GM23338 (cell line): ENCODE measurements around the gene FAF1.

Experiments
- CREB1 ChIP-seq: fragments of 250-450 bp; sonication (Bioruptor Pico); IDR thresholded peaks from 2 replicates; pipeline ENCODE4 v1.5.0; 2020; ENCODE audit warnings: low read depth, mild to moderate bottlenecking, moderate library complexity
- EZH2 ChIP-seq: fragments of 200-600 bp; sonication (generic); IDR thresholded peaks from one replicate; pipeline ENCODE4 v1.8.0; 2017; ENCODE audit warnings: antibody characterized with exemption, mild to moderate bottlenecking, low read depth; ENCODE audit not compliant: unreplicated experiment
- EZH2phosphoT487 ChIP-seq: fragments of 200-600 bp; sonication (generic); IDR thresholded peaks from one replicate; pipeline ENCODE4 v1.8.1; 2018; ENCODE audit warnings: antibody characterized with exemption; ENCODE audit not compliant: unreplicated experiment
- POLR2AphosphoS5 ChIP-seq: IDR thresholded peaks from 2 replicates; pipeline ENCODE4 v1.6.1; 2016; ENCODE audit warnings: antibody characterized with exemption, low read depth
- ZNF114 ChIP-seq: fragments of 250-450 bp; sonication (Bioruptor Pico); IDR thresholded peaks from 2 replicates; pipeline ENCODE4 v1.5.0; 2020; ENCODE audit warnings: mild to moderate bottlenecking, moderate library complexity
- TF ChIP-seq, protein P1 (sequence below), 2 experiments: fragments of 200-600 bp in 1 of 2; sonication (generic) in 1 of 2; conservative IDR thresholded peaks; 2 replicates each; pipeline versions ENCODE4 v1.5.1 to v1.6.1; 2016 to 2017; ENCODE audit warnings: antibody characterized with exemption in 2 of 2, low read depth in 2 of 2, mild to moderate bottlenecking in 2 of 2, moderate library complexity in 1 of 2
- TF ChIP-seq, protein P2 (sequence below): IDR thresholded peaks from one replicate; pipeline ENCODE4 v1.6.1; 2018; ENCODE audit warnings: antibody characterized with exemption; ENCODE audit not compliant: unreplicated experiment

DNA sequence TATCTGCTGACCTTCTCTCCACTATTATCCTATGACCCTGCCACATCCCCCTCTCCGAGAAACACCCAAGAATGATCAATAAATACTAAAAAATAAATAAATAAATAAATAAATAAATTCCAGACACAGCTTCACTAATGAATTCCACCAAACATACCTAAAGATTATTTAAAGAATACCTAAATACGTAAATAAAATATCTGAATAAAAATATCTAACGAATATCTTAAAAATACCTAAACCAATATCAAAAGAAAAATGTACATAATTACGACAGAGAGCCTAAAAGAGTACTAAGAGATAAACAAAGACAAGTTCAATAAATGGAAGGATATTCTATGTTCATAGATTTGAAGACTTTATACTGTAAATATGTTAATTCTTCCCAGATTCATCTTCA, 132.5 kb downstream of the FAF1 start:
- TF ChIP-seq, protein P1, sequence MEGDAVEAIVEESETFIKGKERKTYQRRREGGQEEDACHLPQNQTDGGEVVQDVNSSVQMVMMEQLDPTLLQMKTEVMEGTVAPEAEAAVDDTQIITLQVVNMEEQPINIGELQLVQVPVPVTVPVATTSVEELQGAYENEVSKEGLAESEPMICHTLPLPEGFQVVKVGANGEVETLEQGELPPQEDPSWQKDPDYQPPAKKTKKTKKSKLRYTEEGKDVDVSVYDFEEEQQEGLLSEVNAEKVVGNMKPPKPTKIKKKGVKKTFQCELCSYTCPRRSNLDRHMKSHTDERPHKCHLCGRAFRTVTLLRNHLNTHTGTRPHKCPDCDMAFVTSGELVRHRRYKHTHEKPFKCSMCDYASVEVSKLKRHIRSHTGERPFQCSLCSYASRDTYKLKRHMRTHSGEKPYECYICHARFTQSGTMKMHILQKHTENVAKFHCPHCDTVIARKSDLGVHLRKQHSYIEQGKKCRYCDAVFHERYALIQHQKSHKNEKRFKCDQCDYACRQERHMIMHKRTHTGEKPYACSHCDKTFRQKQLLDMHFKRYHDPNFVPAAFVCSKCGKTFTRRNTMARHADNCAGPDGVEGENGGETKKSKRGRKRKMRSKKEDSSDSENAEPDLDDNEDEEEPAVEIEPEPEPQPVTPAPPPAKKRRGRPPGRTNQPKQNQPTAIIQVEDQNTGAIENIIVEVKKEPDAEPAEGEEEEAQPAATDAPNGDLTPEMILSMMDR (conservative IDR thresholded peaks at IDR 0.05; ENCODE audit: low read depth in 2 of 2), result no peak
- TF ChIP-seq POLR2AphosphoS5 (no peak), EZH2 (no peak), CREB1 (CRISPR knock-in tag) (no peak), ZNF114 (no peak), EZH2phosphoT487 (no peak)
- TF ChIP-seq, protein P2, sequence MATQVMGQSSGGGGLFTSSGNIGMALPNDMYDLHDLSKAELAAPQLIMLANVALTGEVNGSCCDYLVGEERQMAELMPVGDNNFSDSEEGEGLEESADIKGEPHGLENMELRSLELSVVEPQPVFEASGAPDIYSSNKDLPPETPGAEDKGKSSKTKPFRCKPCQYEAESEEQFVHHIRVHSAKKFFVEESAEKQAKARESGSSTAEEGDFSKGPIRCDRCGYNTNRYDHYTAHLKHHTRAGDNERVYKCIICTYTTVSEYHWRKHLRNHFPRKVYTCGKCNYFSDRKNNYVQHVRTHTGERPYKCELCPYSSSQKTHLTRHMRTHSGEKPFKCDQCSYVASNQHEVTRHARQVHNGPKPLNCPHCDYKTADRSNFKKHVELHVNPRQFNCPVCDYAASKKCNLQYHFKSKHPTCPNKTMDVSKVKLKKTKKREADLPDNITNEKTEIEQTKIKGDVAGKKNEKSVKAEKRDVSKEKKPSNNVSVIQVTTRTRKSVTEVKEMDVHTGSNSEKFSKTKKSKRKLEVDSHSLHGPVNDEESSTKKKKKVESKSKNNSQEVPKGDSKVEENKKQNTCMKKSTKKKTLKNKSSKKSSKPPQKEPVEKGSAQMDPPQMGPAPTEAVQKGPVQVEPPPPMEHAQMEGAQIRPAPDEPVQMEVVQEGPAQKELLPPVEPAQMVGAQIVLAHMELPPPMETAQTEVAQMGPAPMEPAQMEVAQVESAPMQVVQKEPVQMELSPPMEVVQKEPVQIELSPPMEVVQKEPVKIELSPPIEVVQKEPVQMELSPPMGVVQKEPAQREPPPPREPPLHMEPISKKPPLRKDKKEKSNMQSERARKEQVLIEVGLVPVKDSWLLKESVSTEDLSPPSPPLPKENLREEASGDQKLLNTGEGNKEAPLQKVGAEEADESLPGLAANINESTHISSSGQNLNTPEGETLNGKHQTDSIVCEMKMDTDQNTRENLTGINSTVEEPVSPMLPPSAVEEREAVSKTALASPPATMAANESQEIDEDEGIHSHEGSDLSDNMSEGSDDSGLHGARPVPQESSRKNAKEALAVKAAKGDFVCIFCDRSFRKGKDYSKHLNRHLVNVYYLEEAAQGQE, result no peak
